WTC11 (cell line): Measurements from ENCODE around the gene ASB13. TPM values are rescaled to one million over a fixed set of nuclear protein-coding genes. Genes with fewer than 3 reads are reported as not detected.

Source experiments
- ATAC-seq: fragments of 200-7000 bp; cut with Tn5 transposase; 2 replicates; pipeline ENCODE4 v1.10.0; 2021; ENCODE audit warnings: mild to moderate bottlenecking, moderate library complexity
- CTCF ChIA-PET: fragments of 300-600 bp; sonication (Branson Sonifier 250); formaldehyde crosslinking; loops from one replicate; lab custom pipeline; 2021; ENCODE audit warnings: antibody characterized with exemption; lab: Charles Lee
- POLR2A ChIA-PET: fragments of 350-600 bp; sonication (Branson Sonifier 250); formaldehyde crosslinking; loops from one replicate; lab custom pipeline; 2021; ENCODE audit warnings: antibody characterized with exemption; lab: Charles Lee
- DNase-seq: peaks from one replicate; pipeline ENCODE4 v3.0.0; 2021; ENCODE audit warnings: low spot score
- H3K27ac Mint-ChIP-seq: 2 replicates; pipeline ENCODE4 v1.8.0; 2021; ENCODE audit warnings: mixed read lengths
- H3K27me3 Mint-ChIP-seq: 2 replicates; pipeline ENCODE4 v1.8.0; 2021; ENCODE audit warnings: low read depth, mild to moderate bottlenecking, moderate library complexity, mixed read lengths
- H3K36me3 Mint-ChIP-seq: 2 replicates; pipeline ENCODE4 v1.8.0; 2021; ENCODE audit warnings: mixed read lengths
- H3K4me1 Mint-ChIP-seq: 2 replicates; pipeline ENCODE4 v1.8.0; 2022; ENCODE audit warnings: mixed read lengths
- H3K4me3 Mint-ChIP-seq: 2 replicates; pipeline ENCODE4 v1.8.0; 2021; ENCODE audit warnings: mild to moderate bottlenecking, moderate library complexity, mixed read lengths
- H3K9me3 Mint-ChIP-seq: 2 replicates; pipeline ENCODE4 v1.8.0; 2021; ENCODE audit warnings: mixed read lengths
- KAT7 ChIP-seq: sonication (generic); formaldehyde crosslinking; IDR thresholded peaks from 2 replicates; pipeline ENCODE4 v1.8.1; 2023; ENCODE audit warnings: missing genetic modification reagents, mild to moderate bottlenecking, borderline replicate concordance
- MXD4 ChIP-seq: fragments of 250-450 bp; sonication (Bioruptor Pico); IDR thresholded peaks from 2 replicates; pipeline ENCODE4 v1.8.0; 2021; ENCODE audit warnings: mild to moderate bottlenecking, moderate library complexity, borderline replicate concordance
- NFE2L1 ChIP-seq: sonication (generic); formaldehyde crosslinking; IDR thresholded peaks from 2 replicates; pipeline ENCODE4 v1.8.1; 2023; ENCODE audit warnings: missing genetic modification reagents
- NFYB ChIP-seq: sonication (generic); formaldehyde crosslinking; conservative IDR thresholded peaks from 2 replicates; pipeline ENCODE4 v1.8.0; 2022; ENCODE audit warnings: low read depth, missing genetic modification reagents
- PRRX2 ChIP-seq: fragments of 250-450 bp; sonication (Bioruptor Pico); IDR thresholded peaks from 2 replicates; pipeline ENCODE4 v1.8.0; 2021; ENCODE audit warnings: mild to moderate bottlenecking
- SP1 ChIP-seq: sonication (generic); formaldehyde crosslinking; conservative IDR thresholded peaks from 2 replicates; pipeline ENCODE4 v1.8.1; 2022; ENCODE audit warnings: missing genetic modification reagents
- TP53 ChIP-seq: sonication (generic); formaldehyde crosslinking; IDR thresholded peaks from 2 replicates; pipeline ENCODE4 v1.8.1; 2023; ENCODE audit warnings: mild to moderate bottlenecking, missing genetic modification reagents
- ZNF121 ChIP-seq: sonication (generic); formaldehyde crosslinking; IDR thresholded peaks from 2 replicates; pipeline ENCODE4 v1.8.0; 2023; ENCODE audit warnings: missing genetic modification reagents
- ZNF423 ChIP-seq: fragments of 250-450 bp; sonication (Bioruptor Pico); IDR thresholded peaks from 2 replicates; pipeline ENCODE4 v2.1.2; 2022; ENCODE audit warnings: mild to moderate bottlenecking, moderate library complexity
- total RNA-seq: library from RNA; stranded (reverse); gene quantifications from 3 replicates; pipeline ENCODE4 v1.2.3, GENCODE V29; 2021
- TF ChIP-seq, protein P1 (sequence below): sonication (generic); formaldehyde crosslinking; IDR thresholded peaks from 2 replicates; pipeline ENCODE4 v1.8.1; 2023; ENCODE audit warnings: mild to moderate bottlenecking, moderate library complexity, missing genetic modification reagents
- TF ChIP-seq, protein P2 (sequence below): fragments of 250-450 bp; sonication (Bioruptor Pico); IDR thresholded peaks from 2 replicates; pipeline ENCODE4 v1.9.0; 2021; ENCODE audit warnings: mild to moderate bottlenecking, borderline replicate concordance
- TF ChIP-seq, protein P3 (sequence below): fragments of 250-450 bp; sonication (Bioruptor Pico); IDR thresholded peaks from 2 replicates; pipeline ENCODE4 v1.9.0; 2021; ENCODE audit warnings: mild to moderate bottlenecking
- TF ChIP-seq, protein P4 (sequence below): sonication (generic); formaldehyde crosslinking; IDR thresholded peaks from 2 replicates; pipeline ENCODE4 v1.8.1; 2022; ENCODE audit warnings: low read depth, missing genetic modification reagents, borderline replicate concordance
- TF ChIP-seq, protein P5 (sequence below): sonication (generic); formaldehyde crosslinking; IDR thresholded peaks from 2 replicates; pipeline ENCODE4 v1.8.0; 2022; ENCODE audit warnings: mild to moderate bottlenecking, missing genetic modification reagents
- TF ChIP-seq, protein P6 (sequence below): fragments of 250-450 bp; sonication (Bioruptor Pico); IDR thresholded peaks from 2 replicates; pipeline ENCODE4 v1.9.0; 2021; ENCODE audit warnings: mild to moderate bottlenecking
- TF ChIP-seq, protein P7 (sequence below): sonication (generic); formaldehyde crosslinking; IDR thresholded peaks from 2 replicates; pipeline ENCODE4 v1.8.0; 2023; ENCODE audit warnings: mild to moderate bottlenecking, missing genetic modification reagents
- TF ChIP-seq, protein P8 (sequence below): sonication (generic); formaldehyde crosslinking; IDR thresholded peaks from 2 replicates; pipeline ENCODE4 v1.8.1; 2022; ENCODE audit warnings: mild to moderate bottlenecking, missing genetic modification reagents, moderate library complexity, borderline replicate concordance
- TF ChIP-seq, protein P9 (sequence below): fragments of 250-450 bp; sonication (Bioruptor Pico); IDR thresholded peaks from 2 replicates; pipeline ENCODE4 v1.9.0; 2021; ENCODE audit warnings: moderate library complexity, mild to moderate bottlenecking, inconsistent platforms, borderline replicate concordance

ASB13 gene
- total RNA-seq, 1 experiment from 2014 or later: 23.4 TPM

DNA sequence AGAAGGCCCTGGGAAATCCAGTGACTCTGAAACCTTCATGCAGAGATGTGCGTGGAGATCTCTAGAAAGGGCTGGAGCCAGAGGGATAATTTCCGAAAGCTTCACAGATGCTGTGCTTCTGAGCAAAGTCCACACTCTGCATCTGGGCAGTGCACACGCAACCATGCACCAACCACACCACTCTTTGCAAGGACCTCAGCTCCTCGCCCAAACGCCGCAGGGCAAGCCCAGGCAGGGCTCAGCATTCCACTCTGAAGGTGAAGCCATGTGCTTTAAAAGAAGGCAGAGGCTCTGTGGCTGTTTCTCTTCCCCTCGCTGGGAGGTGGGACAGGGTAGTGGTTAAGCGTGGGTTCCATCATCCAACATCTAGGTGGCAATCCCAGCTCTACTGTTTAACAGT lies 48.4 kb downstream of the ASB13 start:
- DNase-seq (no peak), ATAC-seq (no peak)
- H3K27me3 Mint-ChIP-seq: no peaks in the 10 kb centered on the region
- H3K27ac Mint-ChIP-seq: no peak overlapping the region
- CTCF ChIA-PET: interaction anchor here (1.9 kb wide), 1 partner anchor 12 kb away, joined by 6 read pairs; no protein-coding TSS in a partner anchor
- 0 out of 2 replicates have a peak, but pooled peaks cover 2% of the 10 kb centered on the region for H3K4me1 Mint-ChIP-seq
- TF ChIP-seq ZNF423 (CRISPR knock-in tag) (no peak), SP1 (no peak), TP53 (CRISPR knock-in tag) (no peak), NFYB (CRISPR knock-in tag) (no peak), PRRX2 (CRISPR knock-in tag) (no peak), KAT7 (no peak), MXD4 (CRISPR knock-in tag) (no peak), ZNF121 (CRISPR knock-in tag) (no peak), NFE2L1 (no peak)
- TF ChIP-seq, protein P1, sequence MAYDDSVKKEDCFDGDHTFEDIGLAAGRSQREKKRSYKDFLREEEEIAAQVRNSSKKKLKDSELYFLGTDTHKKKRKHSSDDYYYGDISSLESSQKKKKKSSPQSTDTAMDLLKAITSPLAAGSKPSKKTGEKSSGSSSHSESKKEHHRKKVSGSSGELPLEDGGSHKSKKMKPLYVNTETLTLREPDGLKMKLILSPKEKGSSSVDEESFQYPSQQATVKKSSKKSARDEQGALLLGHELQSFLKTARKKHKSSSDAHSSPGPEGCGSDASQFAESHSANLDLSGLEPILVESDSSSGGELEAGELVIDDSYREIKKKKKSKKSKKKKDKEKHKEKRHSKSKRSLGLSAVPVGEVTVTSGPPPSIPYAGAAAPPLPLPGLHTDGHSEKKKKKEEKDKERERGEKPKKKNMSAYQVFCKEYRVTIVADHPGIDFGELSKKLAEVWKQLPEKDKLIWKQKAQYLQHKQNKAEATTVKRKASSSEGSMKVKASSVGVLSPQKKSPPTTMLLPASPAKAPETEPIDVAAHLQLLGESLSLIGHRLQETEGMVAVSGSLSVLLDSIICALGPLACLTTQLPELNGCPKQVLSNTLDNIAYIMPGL: no peak
- TF ChIP-seq, protein P2, sequence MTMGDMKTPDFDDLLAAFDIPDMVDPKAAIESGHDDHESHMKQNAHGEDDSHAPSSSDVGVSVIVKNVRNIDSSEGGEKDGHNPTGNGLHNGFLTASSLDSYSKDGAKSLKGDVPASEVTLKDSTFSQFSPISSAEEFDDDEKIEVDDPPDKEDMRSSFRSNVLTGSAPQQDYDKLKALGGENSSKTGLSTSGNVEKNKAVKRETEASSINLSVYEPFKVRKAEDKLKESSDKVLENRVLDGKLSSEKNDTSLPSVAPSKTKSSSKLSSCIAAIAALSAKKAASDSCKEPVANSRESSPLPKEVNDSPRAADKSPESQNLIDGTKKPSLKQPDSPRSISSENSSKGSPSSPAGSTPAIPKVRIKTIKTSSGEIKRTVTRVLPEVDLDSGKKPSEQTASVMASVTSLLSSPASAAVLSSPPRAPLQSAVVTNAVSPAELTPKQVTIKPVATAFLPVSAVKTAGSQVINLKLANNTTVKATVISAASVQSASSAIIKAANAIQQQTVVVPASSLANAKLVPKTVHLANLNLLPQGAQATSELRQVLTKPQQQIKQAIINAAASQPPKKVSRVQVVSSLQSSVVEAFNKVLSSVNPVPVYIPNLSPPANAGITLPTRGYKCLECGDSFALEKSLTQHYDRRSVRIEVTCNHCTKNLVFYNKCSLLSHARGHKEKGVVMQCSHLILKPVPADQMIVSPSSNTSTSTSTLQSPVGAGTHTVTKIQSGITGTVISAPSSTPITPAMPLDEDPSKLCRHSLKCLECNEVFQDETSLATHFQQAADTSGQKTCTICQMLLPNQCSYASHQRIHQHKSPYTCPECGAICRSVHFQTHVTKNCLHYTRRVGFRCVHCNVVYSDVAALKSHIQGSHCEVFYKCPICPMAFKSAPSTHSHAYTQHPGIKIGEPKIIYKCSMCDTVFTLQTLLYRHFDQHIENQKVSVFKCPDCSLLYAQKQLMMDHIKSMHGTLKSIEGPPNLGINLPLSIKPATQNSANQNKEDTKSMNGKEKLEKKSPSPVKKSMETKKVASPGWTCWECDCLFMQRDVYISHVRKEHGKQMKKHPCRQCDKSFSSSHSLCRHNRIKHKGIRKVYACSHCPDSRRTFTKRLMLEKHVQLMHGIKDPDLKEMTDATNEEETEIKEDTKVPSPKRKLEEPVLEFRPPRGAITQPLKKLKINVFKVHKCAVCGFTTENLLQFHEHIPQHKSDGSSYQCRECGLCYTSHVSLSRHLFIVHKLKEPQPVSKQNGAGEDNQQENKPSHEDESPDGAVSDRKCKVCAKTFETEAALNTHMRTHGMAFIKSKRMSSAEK (CRISPR knock-in tag): no peak
- TF ChIP-seq, protein P3, sequence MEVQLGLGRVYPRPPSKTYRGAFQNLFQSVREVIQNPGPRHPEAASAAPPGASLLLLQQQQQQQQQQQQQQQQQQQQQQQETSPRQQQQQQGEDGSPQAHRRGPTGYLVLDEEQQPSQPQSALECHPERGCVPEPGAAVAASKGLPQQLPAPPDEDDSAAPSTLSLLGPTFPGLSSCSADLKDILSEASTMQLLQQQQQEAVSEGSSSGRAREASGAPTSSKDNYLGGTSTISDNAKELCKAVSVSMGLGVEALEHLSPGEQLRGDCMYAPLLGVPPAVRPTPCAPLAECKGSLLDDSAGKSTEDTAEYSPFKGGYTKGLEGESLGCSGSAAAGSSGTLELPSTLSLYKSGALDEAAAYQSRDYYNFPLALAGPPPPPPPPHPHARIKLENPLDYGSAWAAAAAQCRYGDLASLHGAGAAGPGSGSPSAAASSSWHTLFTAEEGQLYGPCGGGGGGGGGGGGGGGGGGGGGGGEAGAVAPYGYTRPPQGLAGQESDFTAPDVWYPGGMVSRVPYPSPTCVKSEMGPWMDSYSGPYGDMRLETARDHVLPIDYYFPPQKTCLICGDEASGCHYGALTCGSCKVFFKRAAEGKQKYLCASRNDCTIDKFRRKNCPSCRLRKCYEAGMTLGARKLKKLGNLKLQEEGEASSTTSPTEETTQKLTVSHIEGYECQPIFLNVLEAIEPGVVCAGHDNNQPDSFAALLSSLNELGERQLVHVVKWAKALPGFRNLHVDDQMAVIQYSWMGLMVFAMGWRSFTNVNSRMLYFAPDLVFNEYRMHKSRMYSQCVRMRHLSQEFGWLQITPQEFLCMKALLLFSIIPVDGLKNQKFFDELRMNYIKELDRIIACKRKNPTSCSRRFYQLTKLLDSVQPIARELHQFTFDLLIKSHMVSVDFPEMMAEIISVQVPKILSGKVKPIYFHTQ (CRISPR knock-in tag): no peak
- TF ChIP-seq, protein P4, sequence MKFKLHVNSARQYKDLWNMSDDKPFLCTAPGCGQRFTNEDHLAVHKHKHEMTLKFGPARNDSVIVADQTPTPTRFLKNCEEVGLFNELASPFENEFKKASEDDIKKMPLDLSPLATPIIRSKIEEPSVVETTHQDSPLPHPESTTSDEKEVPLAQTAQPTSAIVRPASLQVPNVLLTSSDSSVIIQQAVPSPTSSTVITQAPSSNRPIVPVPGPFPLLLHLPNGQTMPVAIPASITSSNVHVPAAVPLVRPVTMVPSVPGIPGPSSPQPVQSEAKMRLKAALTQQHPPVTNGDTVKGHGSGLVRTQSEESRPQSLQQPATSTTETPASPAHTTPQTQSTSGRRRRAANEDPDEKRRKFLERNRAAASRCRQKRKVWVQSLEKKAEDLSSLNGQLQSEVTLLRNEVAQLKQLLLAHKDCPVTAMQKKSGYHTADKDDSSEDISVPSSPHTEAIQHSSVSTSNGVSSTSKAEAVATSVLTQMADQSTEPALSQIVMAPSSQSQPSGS: no peak
- TF ChIP-seq, protein P5, sequence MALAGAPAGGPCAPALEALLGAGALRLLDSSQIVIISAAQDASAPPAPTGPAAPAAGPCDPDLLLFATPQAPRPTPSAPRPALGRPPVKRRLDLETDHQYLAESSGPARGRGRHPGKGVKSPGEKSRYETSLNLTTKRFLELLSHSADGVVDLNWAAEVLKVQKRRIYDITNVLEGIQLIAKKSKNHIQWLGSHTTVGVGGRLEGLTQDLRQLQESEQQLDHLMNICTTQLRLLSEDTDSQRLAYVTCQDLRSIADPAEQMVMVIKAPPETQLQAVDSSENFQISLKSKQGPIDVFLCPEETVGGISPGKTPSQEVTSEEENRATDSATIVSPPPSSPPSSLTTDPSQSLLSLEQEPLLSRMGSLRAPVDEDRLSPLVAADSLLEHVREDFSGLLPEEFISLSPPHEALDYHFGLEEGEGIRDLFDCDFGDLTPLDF (CRISPR knock-in tag): no peak
- TF ChIP-seq, protein P6, sequence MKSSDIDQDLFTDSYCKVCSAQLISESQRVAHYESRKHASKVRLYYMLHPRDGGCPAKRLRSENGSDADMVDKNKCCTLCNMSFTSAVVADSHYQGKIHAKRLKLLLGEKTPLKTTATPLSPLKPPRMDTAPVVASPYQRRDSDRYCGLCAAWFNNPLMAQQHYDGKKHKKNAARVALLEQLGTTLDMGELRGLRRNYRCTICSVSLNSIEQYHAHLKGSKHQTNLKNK: no peak
- TF ChIP-seq, protein P7, sequence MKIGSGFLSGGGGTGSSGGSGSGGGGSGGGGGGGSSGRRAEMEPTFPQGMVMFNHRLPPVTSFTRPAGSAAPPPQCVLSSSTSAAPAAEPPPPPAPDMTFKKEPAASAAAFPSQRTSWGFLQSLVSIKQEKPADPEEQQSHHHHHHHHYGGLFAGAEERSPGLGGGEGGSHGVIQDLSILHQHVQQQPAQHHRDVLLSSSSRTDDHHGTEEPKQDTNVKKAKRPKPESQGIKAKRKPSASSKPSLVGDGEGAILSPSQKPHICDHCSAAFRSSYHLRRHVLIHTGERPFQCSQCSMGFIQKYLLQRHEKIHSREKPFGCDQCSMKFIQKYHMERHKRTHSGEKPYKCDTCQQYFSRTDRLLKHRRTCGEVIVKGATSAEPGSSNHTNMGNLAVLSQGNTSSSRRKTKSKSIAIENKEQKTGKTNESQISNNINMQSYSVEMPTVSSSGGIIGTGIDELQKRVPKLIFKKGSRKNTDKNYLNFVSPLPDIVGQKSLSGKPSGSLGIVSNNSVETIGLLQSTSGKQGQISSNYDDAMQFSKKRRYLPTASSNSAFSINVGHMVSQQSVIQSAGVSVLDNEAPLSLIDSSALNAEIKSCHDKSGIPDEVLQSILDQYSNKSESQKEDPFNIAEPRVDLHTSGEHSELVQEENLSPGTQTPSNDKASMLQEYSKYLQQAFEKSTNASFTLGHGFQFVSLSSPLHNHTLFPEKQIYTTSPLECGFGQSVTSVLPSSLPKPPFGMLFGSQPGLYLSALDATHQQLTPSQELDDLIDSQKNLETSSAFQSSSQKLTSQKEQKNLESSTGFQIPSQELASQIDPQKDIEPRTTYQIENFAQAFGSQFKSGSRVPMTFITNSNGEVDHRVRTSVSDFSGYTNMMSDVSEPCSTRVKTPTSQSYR (CRISPR knock-in tag): no peak
- TF ChIP-seq, protein P8, sequence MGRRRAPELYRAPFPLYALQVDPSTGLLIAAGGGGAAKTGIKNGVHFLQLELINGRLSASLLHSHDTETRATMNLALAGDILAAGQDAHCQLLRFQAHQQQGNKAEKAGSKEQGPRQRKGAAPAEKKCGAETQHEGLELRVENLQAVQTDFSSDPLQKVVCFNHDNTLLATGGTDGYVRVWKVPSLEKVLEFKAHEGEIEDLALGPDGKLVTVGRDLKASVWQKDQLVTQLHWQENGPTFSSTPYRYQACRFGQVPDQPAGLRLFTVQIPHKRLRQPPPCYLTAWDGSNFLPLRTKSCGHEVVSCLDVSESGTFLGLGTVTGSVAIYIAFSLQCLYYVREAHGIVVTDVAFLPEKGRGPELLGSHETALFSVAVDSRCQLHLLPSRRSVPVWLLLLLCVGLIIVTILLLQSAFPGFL (CRISPR knock-in tag): no peak
- TF ChIP-seq, protein P9, sequence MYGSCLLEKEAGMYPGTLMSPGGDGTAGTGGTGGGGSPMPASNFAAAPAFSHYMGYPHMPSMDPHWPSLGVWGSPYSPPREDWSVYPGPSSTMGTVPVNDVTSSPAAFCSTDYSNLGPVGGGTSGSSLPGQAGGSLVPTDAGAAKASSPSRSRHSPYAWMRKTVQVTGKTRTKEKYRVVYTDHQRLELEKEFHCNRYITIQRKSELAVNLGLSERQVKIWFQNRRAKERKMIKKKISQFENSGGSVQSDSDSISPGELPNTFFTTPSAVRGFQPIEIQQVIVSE: no peak
- POLR2A ChIA-PET: no interaction called here
- no peak overlapping the region for H3K4me3 Mint-ChIP-seq
- no peaks in the 10 kb centered on the region for H3K36me3 Mint-ChIP-seq
- H3K9me3 Mint-ChIP-seq: no peaks in the 10 kb centered on the region
